MCF 10A (cell line): ENCODE data around the gene CD276. TPM values are rescaled to one million over a fixed set of nuclear protein-coding genes. Genes with fewer than 3 reads are reported as not detected.
"Not testable (repeated sequence)": the region's sequence is repeated elsewhere in the genome, so short reads cannot be mapped to it uniquely, and the experiment has no call there.

Source experiments
- BruUV-seq: library from RNA; stranded (reverse); fragments of 400-500 nt; replicated peaks from 2 replicates; lab custom pipeline; 2021; lab: Mats Ljungman, UMichigan
- CTCF ChIA-PET: fragments of 300-600 bp; sonication (Branson Sonifier 250); formaldehyde crosslinking; extraction: SDS; loops from one replicate; lab custom pipeline; 2021; ENCODE audit warnings: antibody characterized with exemption, inconsistent platforms; lab: Yijun Ruan, JAX
- POLR2A ChIA-PET: fragments of 300-600, 350-650 bp; sonication (Branson Sonifier 250); formaldehyde crosslinking; extraction: SDS; loops from one replicate; lab custom pipeline; 2020; ENCODE audit warnings: antibody characterized with exemption, inconsistent platforms; lab: Yijun Ruan, JAX
- DNase-seq: peaks from one replicate; pipeline ENCODE4 v3.0.0-alpha.2; 2018; ENCODE audit not compliant: unreplicated experiment
- H3K27ac Mint-ChIP-seq: one replicate; pipeline ENCODE4 v1.8.0; 2022; ENCODE audit warnings: mild to moderate bottlenecking, low read depth, mixed read lengths; ENCODE audit not compliant: unreplicated experiment
- H3K27me3 Mint-ChIP-seq: one replicate; pipeline ENCODE4 v1.8.0; 2022; ENCODE audit warnings: mixed read lengths; ENCODE audit not compliant: insufficient read depth, unreplicated experiment
- H3K36me3 Mint-ChIP-seq: one replicate; pipeline ENCODE4 v1.8.0; 2022; ENCODE audit warnings: mild to moderate bottlenecking, moderate library complexity, mixed read lengths; ENCODE audit not compliant: insufficient read depth, unreplicated experiment
- H3K4me1 Mint-ChIP-seq: one replicate; pipeline ENCODE4 v1.8.0; 2022; ENCODE audit warnings: mixed read lengths; ENCODE audit not compliant: insufficient read depth, unreplicated experiment
- H3K4me3 Mint-ChIP-seq: one replicate; pipeline ENCODE4 v1.8.0; 2022; ENCODE audit warnings: mild to moderate bottlenecking, moderate library complexity, mixed read lengths; ENCODE audit not compliant: unreplicated experiment
- H3K9me3 Mint-ChIP-seq: one replicate; pipeline ENCODE4 v1.8.0; 2022; ENCODE audit warnings: mixed read lengths; ENCODE audit not compliant: unreplicated experiment
- CTCF ChIP-seq: fragments of 200-600 bp; IDR thresholded peaks from one replicate; pipeline ENCODE4 v1.8.0; 2022; ENCODE audit warnings: antibody characterized with exemption, mild to moderate bottlenecking; ENCODE audit not compliant: unreplicated experiment
- intact Hi-C: fragments of 100-400 bp; cut with micrococcal nuclease; formaldehyde crosslinking; loops from 2 replicates; pipeline ENCODE4 v1.14.1; 2022
- total RNA-seq: library from RNA; stranded (reverse); gene quantifications from 2 replicates; pipeline ENCODE4 v1.2.3, GENCODE V29; 2022

Gene CD276
- total RNA-seq, 1 experiment from 2014 or later: 52.8 TPM

- no TSS peak for BruUV-seq
- no peak for TF ChIP-seq CTCF
- POLR2A ChIA-PET: interaction anchor here (1.0 to 7.6 kb wide), 6 partner anchors 14 to 139 kb away, joined by 3 to 73 read pairs (median 9); partner anchors contain the start of genes CD276 and NPTN
- Mint-ChIP-seq H3K27ac (no peak overlapping the region), H3K9me3 (no peaks in the 10 kb centered on the region), H3K4me3 (no peak overlapping the region), H3K27me3 (no peaks in the 10 kb centered on the region), H3K36me3 (peaks cover 14% of the 10 kb centered on the region), H3K4me1 (peaks cover 45% of the 10 kb centered on the region)
- intact Hi-C loops: loop anchor here (1.0 to 5.0 kb wide), 6 partner anchors 22 to 208 kb away; no protein-coding TSS in a partner anchor
- CTCF ChIA-PET: interaction anchor here (0.6 to 14.5 kb wide), 42 partner anchors 8 to 611 kb away, joined by 3 to 308 read pairs (median 4); partner anchors contain the start of genes CD276 and NPTN
- no peak for DNase-seq
These were observed 15.3 kb downstream of the CD276 start for GRCh38 chr15:73699249-73700040.

- H3K27ac Mint-ChIP-seq: no peak overlapping the region
- TF ChIP-seq CTCF: peak; percentile 90
These were observed 16.1 kb downstream of the CD276 start for GRCh38 chr15:73700041-73700842.

GRCh38 chr15:73702311-73703239 is 18.4 kb downstream of the CD276 start:
- H3K27me3 Mint-ChIP-seq, POLR2A ChIA-PET, DNase-seq, BruUV-seq, H3K4me3 Mint-ChIP-seq, H3K27ac Mint-ChIP-seq, H3K9me3 Mint-ChIP-seq: not testable (repeated sequence)
- CTCF ChIA-PET: interaction anchor here (0.6 to 14.5 kb wide), 7 partner anchors 14 to 141 kb away, joined by 3 to 308 read pairs (median 3); partner anchors contain the start of gene NPTN
- Mint-ChIP-seq H3K4me1 (peaks cover 20% of the 10 kb centered on the region), H3K36me3 (peaks cover 29% of the 10 kb centered on the region)
- intact Hi-C loops: loop anchor here (5.0 kb wide), 2 partner anchors 75 to 205 kb away; no protein-coding TSS in a partner anchor

More at GRCh38 chr15:73700041-73700842, 16.1 kb downstream of the CD276 start:
- no peak overlapping the region for H3K4me3 Mint-ChIP-seq
- H3K4me1 Mint-ChIP-seq: peaks cover 40% of the 10 kb centered on the region
- no TSS peak for BruUV-seq
- CTCF ChIA-PET: interaction anchor here (0.6 to 14.5 kb wide), 46 partner anchors 9 to 610 kb away, joined by 3 to 308 read pairs (median 4); partner anchors contain the start of genes CD276 and NPTN
- POLR2A ChIA-PET: interaction anchor here (1.0 to 7.6 kb wide), 4 partner anchors 14 to 139 kb away, joined by 3 to 73 read pairs (median 9); partner anchors contain the start of gene NPTN
- DNase-seq: peak; percentile 77
- intact Hi-C loops: loop anchor here (1.0 to 5.0 kb wide), 6 partner anchors 23 to 207 kb away; no protein-coding TSS in a partner anchor
- no peaks in the 10 kb centered on the region for H3K9me3 Mint-ChIP-seq
- H3K27me3 Mint-ChIP-seq: no peaks in the 10 kb centered on the region
- H3K36me3 Mint-ChIP-seq: peaks cover 22% of the 10 kb centered on the region

- peaks cover 11% of the 10 kb centered on the region for H3K4me1 Mint-ChIP-seq
- H3K27ac Mint-ChIP-seq, H3K9me3 Mint-ChIP-seq, H3K4me3 Mint-ChIP-seq, DNase-seq, BruUV-seq, H3K27me3 Mint-ChIP-seq, POLR2A ChIA-PET: not testable (repeated sequence)
- intact Hi-C loops: loop anchor here (5.0 kb wide), 2 partner anchors 74 to 204 kb away; no protein-coding TSS in a partner anchor
- peaks cover 34% of the 10 kb centered on the region for H3K36me3 Mint-ChIP-seq
- CTCF ChIA-PET: interaction anchor here (0.9 to 14.5 kb wide), 9 partner anchors 12 to 71 kb away, joined by 3 to 308 read pairs (median 13); partner anchors contain the start of gene NPTN
These were observed 19.4 kb downstream of the CD276 start for GRCh38 chr15:73703601-73704000.

GRCh38 chr15:73704142-73704868 is 20.1 kb downstream of the CD276 start:
- intact Hi-C loops: loop anchor here (5.0 kb wide), 2 partner anchors 73 to 203 kb away; no protein-coding TSS in a partner anchor
- BruUV-seq, DNase-seq, H3K9me3 Mint-ChIP-seq, H3K27me3 Mint-ChIP-seq, H3K4me3 Mint-ChIP-seq, H3K27ac Mint-ChIP-seq, H3K4me1 Mint-ChIP-seq: not testable (repeated sequence)
- POLR2A ChIA-PET: interaction anchor here (1.2 kb wide), 1 partner anchor 21 kb away, joined by 3 read pairs; no protein-coding TSS in a partner anchor
- H3K36me3 Mint-ChIP-seq: peaks cover 33% of the 10 kb centered on the region
- CTCF ChIA-PET: interaction anchor here (0.6 to 14.5 kb wide), 28 partner anchors 9 to 1299 kb away, joined by 3 to 308 read pairs (median 4); partner anchors contain the start of gene NPTN
